ENCODE data around the gene HLA-DOA. TPM values are rescaled to one million over a fixed set of nuclear protein-coding genes. Genes with fewer than 3 reads are reported as not detected.

The HLA-DOA gene
- total and polyA plus RNA-seq, 2 experiments from 2014 or later: 0.83 to 2.0 TPM

DNA sequence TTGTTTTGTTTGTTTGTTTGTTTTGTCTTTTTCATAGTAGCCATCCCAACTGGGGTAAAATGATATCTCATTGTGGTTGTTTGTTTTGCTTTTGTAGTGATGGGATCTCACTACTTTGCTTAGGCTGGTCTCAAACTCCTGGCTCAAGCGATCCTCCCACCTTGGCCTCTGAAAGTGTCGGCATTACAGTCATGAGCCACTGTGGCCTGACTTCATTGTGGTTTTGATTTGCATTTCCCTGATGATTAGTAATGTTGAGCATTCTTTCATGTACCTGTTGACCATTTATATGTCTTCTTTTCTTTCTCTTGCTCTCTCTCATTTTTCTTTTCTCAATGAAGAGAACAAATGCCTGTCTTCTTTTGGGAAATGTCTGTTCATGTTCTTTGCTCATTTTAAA is 30.8 kb upstream of the HLA-DOA start:
- DNase-seq (ENCODE audit: low spot score): no peak
- Histone ChIP-seq H3K79me2 (no peaks in the 10 kb centered on the region), H4K20me1 (ENCODE audit: insufficient read depth, poor library complexity, severe bottlenecking) (no peaks in the 10 kb centered on the region), H3K27ac (no peak overlapping the region), H3K27me3 (peaks cover 5% of the 10 kb centered on the region), H3K4me2 (no peak overlapping the region), H3K36me3 (replicated peaks; ENCODE audit: insufficient read depth, low read depth) (no peaks in the 10 kb centered on the region), H3K9me2 (replicated peaks; ENCODE audit: insufficient read depth) (no peaks in the 10 kb centered on the region), H2AFZ (no peak overlapping the region), H3K4me3 (no peak overlapping the region), H3K9me3 (ENCODE audit: low read depth) (no peaks in the 10 kb centered on the region), H3K4me1 (ENCODE audit: insufficient read depth) (no peaks in the 10 kb centered on the region)
- TF ChIP-seq EZH2 (IDR thresholded peaks at IDR 0.05; ENCODE audit: borderline replicate concordance): no peak
- TF ChIP-seq, protein P1, sequence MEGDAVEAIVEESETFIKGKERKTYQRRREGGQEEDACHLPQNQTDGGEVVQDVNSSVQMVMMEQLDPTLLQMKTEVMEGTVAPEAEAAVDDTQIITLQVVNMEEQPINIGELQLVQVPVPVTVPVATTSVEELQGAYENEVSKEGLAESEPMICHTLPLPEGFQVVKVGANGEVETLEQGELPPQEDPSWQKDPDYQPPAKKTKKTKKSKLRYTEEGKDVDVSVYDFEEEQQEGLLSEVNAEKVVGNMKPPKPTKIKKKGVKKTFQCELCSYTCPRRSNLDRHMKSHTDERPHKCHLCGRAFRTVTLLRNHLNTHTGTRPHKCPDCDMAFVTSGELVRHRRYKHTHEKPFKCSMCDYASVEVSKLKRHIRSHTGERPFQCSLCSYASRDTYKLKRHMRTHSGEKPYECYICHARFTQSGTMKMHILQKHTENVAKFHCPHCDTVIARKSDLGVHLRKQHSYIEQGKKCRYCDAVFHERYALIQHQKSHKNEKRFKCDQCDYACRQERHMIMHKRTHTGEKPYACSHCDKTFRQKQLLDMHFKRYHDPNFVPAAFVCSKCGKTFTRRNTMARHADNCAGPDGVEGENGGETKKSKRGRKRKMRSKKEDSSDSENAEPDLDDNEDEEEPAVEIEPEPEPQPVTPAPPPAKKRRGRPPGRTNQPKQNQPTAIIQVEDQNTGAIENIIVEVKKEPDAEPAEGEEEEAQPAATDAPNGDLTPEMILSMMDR (IDR thresholded peaks at IDR 0.05; ENCODE audit: poor library complexity): no peak
- TF ChIP-seq EZH2phosphoT487 (IDR thresholded peaks at IDR 0.05; ENCODE audit: low read depth, severe bottlenecking, unreplicated experiment): no peak
- WGBS (ENCODE audit: low lambda C conversion rate, missing lambda C conversion rate): 94% methylated on average over 2 of the region's 2 CpGs

DNA sequence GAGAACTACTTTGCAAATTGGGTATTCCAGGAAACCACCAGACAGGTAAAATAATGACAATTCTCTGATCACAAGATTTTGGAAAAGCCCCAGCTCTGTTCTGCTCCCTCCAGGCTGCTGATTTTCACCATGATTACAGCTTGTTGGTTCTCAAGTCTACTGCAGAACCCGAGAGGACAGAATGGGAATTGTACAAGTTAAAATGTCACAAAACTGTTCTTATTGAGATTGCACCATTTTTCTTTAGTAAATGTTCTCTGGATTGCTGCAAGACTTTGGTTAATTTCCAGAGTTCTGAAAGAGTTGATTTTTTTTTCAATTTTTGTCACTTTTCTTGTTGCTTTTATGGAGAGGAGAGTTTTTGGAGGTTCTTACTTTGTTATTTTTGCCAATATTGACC is 27.1 kb upstream of the HLA-DOA start:
- no peak overlapping the region for H3K4me2 ChIP-seq
- no peaks in the 10 kb centered on the region for H3K36me3 ChIP-seq (replicated peaks; ENCODE audit: insufficient read depth, low read depth)
- no peaks in the 10 kb centered on the region for H3K9me3 ChIP-seq (ENCODE audit: low read depth)
- H3K4me3 ChIP-seq: no peak overlapping the region
- H3K27ac ChIP-seq: no peak overlapping the region
- no peaks in the 10 kb centered on the region for H4K20me1 ChIP-seq (ENCODE audit: insufficient read depth, poor library complexity, severe bottlenecking)
- peaks cover 5% of the 10 kb centered on the region for H3K27me3 ChIP-seq
- H3K79me2 ChIP-seq: no peaks in the 10 kb centered on the region
- DNase-seq (ENCODE audit: low spot score): no peak
- TF ChIP-seq, protein P1 (IDR thresholded peaks at IDR 0.05; ENCODE audit: poor library complexity): no peak
- TF ChIP-seq EZH2 (IDR thresholded peaks at IDR 0.05; ENCODE audit: borderline replicate concordance) (no peak), EZH2phosphoT487 (IDR thresholded peaks at IDR 0.05; ENCODE audit: low read depth, severe bottlenecking, unreplicated experiment) (no peak)
- no peak overlapping the region for H2AFZ ChIP-seq
- WGBS (ENCODE audit: low lambda C conversion rate, missing lambda C conversion rate): 30% methylated on average over 1 of the region's 1 CpG
- H3K9me2 ChIP-seq (replicated peaks; ENCODE audit: insufficient read depth): no peaks in the 10 kb centered on the region
- H3K4me1 ChIP-seq (ENCODE audit: insufficient read depth): no peaks in the 10 kb centered on the region

DNA sequence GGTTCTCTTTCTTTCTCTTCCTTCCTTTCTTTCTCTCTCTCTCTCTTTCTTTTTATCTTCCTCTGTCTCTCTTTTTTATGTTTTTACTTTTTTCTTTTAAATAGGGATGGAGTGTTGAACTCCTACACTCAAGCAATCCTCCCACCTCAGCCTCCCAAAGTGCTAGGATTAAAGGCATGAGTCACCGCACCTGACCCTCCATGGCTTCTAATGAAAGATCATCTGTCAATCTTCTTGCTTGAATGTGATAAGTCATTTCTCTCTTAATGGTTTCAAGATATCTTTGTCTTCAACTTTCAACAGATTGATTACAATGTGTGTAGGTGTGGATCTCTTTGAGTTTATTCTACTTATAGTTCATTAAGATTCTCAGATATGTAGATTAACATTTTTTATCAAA is 25.2 kb upstream of the HLA-DOA start:
- no peak for TF ChIP-seq EZH2 (IDR thresholded peaks at IDR 0.05; ENCODE audit: borderline replicate concordance)
- TF ChIP-seq, protein P1 (IDR thresholded peaks at IDR 0.05; ENCODE audit: poor library complexity): no peak
- TF ChIP-seq EZH2phosphoT487 (IDR thresholded peaks at IDR 0.05; ENCODE audit: low read depth, severe bottlenecking, unreplicated experiment): no peak
- peaks cover 8% of the 10 kb centered on the region for H3K27me3 ChIP-seq
- H3K9me2 ChIP-seq (replicated peaks; ENCODE audit: insufficient read depth): no peaks in the 10 kb centered on the region
- no peaks in the 10 kb centered on the region for H3K9me3 ChIP-seq (ENCODE audit: low read depth)
- no peak for DNase-seq (ENCODE audit: low spot score)
- H3K4me1 ChIP-seq (ENCODE audit: insufficient read depth): no peaks in the 10 kb centered on the region
- no peaks in the 10 kb centered on the region for H3K79me2 ChIP-seq
- H3K36me3 ChIP-seq (replicated peaks; ENCODE audit: insufficient read depth, low read depth): no peaks in the 10 kb centered on the region
- H4K20me1 ChIP-seq (ENCODE audit: insufficient read depth, poor library complexity, severe bottlenecking): no peaks in the 10 kb centered on the region
- H3K27ac ChIP-seq: no peak overlapping the region
- no peak overlapping the region for H3K4me3 ChIP-seq
- WGBS (ENCODE audit: low lambda C conversion rate, missing lambda C conversion rate): 100% methylated on average over 1 of the region's 1 CpG
- H3K4me2 ChIP-seq: no peak overlapping the region
- H2AFZ ChIP-seq: no peak overlapping the region

DNA sequence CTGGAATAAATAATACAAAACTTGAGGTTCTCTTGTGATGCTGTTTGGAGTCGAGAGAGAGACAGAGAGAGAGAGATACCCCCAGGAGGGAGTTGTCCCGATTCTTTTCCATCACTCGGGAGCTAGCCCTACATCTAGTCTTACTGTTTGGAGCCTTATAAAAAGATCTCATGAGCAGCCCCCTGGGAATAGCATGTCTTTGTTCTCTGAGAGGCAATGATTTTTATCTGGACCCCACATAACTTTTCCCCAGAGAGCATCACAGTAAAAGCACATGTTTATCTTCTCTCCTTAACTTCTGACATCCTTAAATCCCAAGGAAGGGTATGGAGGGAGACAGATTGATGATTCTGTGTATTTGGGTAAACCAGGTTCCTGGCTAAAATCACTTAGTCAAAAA is 20.9 kb upstream of the HLA-DOA start:
- 41% methylated on average over 3 of the region's 3 CpGs for WGBS (ENCODE audit: low lambda C conversion rate, missing lambda C conversion rate)
- Histone ChIP-seq H2AFZ (no peak overlapping the region), H3K36me3 (replicated peaks; ENCODE audit: insufficient read depth, low read depth) (no peaks in the 10 kb centered on the region), H3K27me3 (peaks cover 3% of the 10 kb centered on the region), H3K4me2 (no peak overlapping the region), H3K9me3 (ENCODE audit: low read depth) (no peaks in the 10 kb centered on the region), H4K20me1 (ENCODE audit: insufficient read depth, poor library complexity, severe bottlenecking) (no peaks in the 10 kb centered on the region), H3K27ac (no peak overlapping the region), H3K79me2 (no peaks in the 10 kb centered on the region), H3K4me3 (no peak overlapping the region), H3K4me1 (ENCODE audit: insufficient read depth) (no peaks in the 10 kb centered on the region), H3K9me2 (replicated peaks; ENCODE audit: insufficient read depth) (no peaks in the 10 kb centered on the region)
- TF ChIP-seq EZH2 (IDR thresholded peaks at IDR 0.05; ENCODE audit: borderline replicate concordance): no peak
- no peak for TF ChIP-seq EZH2phosphoT487 (IDR thresholded peaks at IDR 0.05; ENCODE audit: low read depth, severe bottlenecking, unreplicated experiment)
- TF ChIP-seq, protein P1 (IDR thresholded peaks at IDR 0.05; ENCODE audit: poor library complexity): no peak
- DNase-seq (ENCODE audit: low spot score): no peak

All from hepatocyte (in vitro differentiated cells).